Liver (tissue), 9 donors: Measurements from ENCODE around the gene CLIC1. TPM values are rescaled to one million over a fixed set of nuclear protein-coding genes. Genes with fewer than 3 reads are reported as not detected.

Experiments
- DNase-seq: peaks from one replicate; pipeline ENCODE4 v3.0.0-alpha.2; 2017; ENCODE audit warnings: low spot score
- H3K27ac ChIP-seq, 2 donors: one replicate each; pipeline ENCODE4 v1.7.0; 2013; ENCODE audit warnings: inconsistent platforms in 2 of 2, low read length in 2 of 2, control low read depth in 1 of 2, low read depth in 1 of 2, mild to moderate bottlenecking in 1 of 2
- H3K27me3 ChIP-seq, 4 donors: one replicate each; pipeline versions ENCODE4 v1.6.1 to v1.7.0; 2013; ENCODE audit warnings: low read length in 3 of 4, inconsistent platforms in 1 of 4, mild to moderate bottlenecking in 1 of 4, moderate library complexity in 1 of 4; ENCODE audit not compliant: control insufficient read depth in 4 of 4, insufficient read depth in 4 of 4
- H3K36me3 ChIP-seq, 4 donors: one replicate each; pipeline versions ENCODE4 v1.6.1 to v1.7.0; 2013; ENCODE audit warnings: low read length in 3 of 4, mild to moderate bottlenecking in 3 of 4, low read depth in 1 of 4, moderate library complexity in 1 of 4; ENCODE audit not compliant: control insufficient read depth in 4 of 4, insufficient read depth in 3 of 4
- H3K4me1 ChIP-seq, 4 donors: one replicate each; pipeline versions ENCODE4 v1.6.1 to v1.7.0; 2013; ENCODE audit warnings: low read length in 3 of 4, mild to moderate bottlenecking in 3 of 4, moderate library complexity in 1 of 4; ENCODE audit not compliant: control insufficient read depth in 4 of 4, insufficient read depth in 4 of 4
- H3K4me3 ChIP-seq, 3 donors: one replicate each; pipeline versions ENCODE4 v1.6.1 to v1.7.0; 2013; ENCODE audit warnings: low read length in 3 of 3, control low read depth in 1 of 3, low read depth in 1 of 3, mild to moderate bottlenecking in 1 of 3
- H3K9ac ChIP-seq, 2 donors: one replicate each; pipeline ENCODE4 v1.7.0; 2013; ENCODE audit warnings: low read length in 2 of 2, mild to moderate bottlenecking in 2 of 2, moderate library complexity in 2 of 2, control low read depth in 1 of 2, low read depth in 1 of 2
- H3K9me3 ChIP-seq, 4 donors: one replicate each; pipeline versions ENCODE4 v1.6.1 to v1.7.0; 2013; ENCODE audit warnings: low read length in 3 of 4; ENCODE audit not compliant: control insufficient read depth in 4 of 4
- ATF3 ChIP-seq: IDR thresholded peaks from 2 replicates; pipeline ENCODE4 v1.6.1; 2016; ENCODE audit warnings: antibody characterized with exemption
- CTCF ChIP-seq: fragments of 150-350 bp; IDR thresholded peaks from 2 replicates; pipeline ENCODE4 v1.5.1; 2017; ENCODE audit warnings: improper control_type of control experiment, low read depth, low read length; ENCODE audit not compliant: missing input control
- EGR1 ChIP-seq, 2 donors: IDR thresholded peaks; 2 replicates each; pipeline ENCODE4 v1.6.1; 2016 to 2018; ENCODE audit warnings: antibody characterized with exemption in 2 of 2, low read depth in 2 of 2
- FOXA1 ChIP-seq: IDR thresholded peaks from 2 replicates; pipeline ENCODE4 v1.6.1; 2016; ENCODE audit warnings: antibody characterized with exemption
- FOXA2 ChIP-seq: IDR thresholded peaks from 2 replicates; pipeline ENCODE4 v1.6.1; 2016; ENCODE audit warnings: antibody characterized with exemption
- GABPA ChIP-seq, 2 donors: IDR thresholded peaks in 1 of 2; conservative IDR thresholded peaks in 1 of 2; 2 replicates each; pipeline ENCODE4 v1.6.1; 2016; ENCODE audit warnings: antibody characterized with exemption in 2 of 2, mild to moderate bottlenecking in 1 of 2, moderate library complexity in 1 of 2
- HNF4A ChIP-seq, 2 donors: conservative IDR thresholded peaks; 2 replicates each; pipeline ENCODE4 v1.6.1; 2016; ENCODE audit warnings: antibody characterized with exemption in 2 of 2, mild to moderate bottlenecking in 2 of 2
- HNF4G ChIP-seq: IDR thresholded peaks from 2 replicates; pipeline ENCODE4 v1.6.1; 2016; ENCODE audit warnings: antibody characterized with exemption
- JUND ChIP-seq, 2 donors: IDR thresholded peaks; 2 replicates each; pipeline ENCODE4 v1.6.1; 2016; ENCODE audit warnings: antibody characterized with exemption in 2 of 2
- MAX ChIP-seq: IDR thresholded peaks from 2 replicates; pipeline ENCODE4 v1.6.1; 2016; ENCODE audit warnings: antibody characterized with exemption
- NR2F2 ChIP-seq: IDR thresholded peaks from 2 replicates; pipeline ENCODE4 v1.6.1; 2016; ENCODE audit warnings: antibody characterized with exemption
- RAD21 ChIP-seq, 2 donors: IDR thresholded peaks; 2 replicates each; pipeline ENCODE4 v1.6.1; 2016; ENCODE audit warnings: antibody characterized with exemption in 2 of 2, mild to moderate bottlenecking in 2 of 2
- REST ChIP-seq: IDR thresholded peaks from 2 replicates; pipeline ENCODE4 v1.6.1; 2016; ENCODE audit warnings: antibody characterized with exemption, mild to moderate bottlenecking
- RXRA ChIP-seq, 2 donors: IDR thresholded peaks; 2 replicates each; pipeline ENCODE4 v1.6.1; 2017 to 2018; ENCODE audit warnings: antibody characterized with exemption in 2 of 2, mild to moderate bottlenecking in 1 of 2
- SP1 ChIP-seq: IDR thresholded peaks from 2 replicates; pipeline ENCODE4 v1.6.1; 2018; ENCODE audit warnings: antibody characterized with exemption, mild to moderate bottlenecking
- TAF1 ChIP-seq: conservative IDR thresholded peaks from 2 replicates; pipeline ENCODE4 v1.6.1; 2016; ENCODE audit warnings: antibody characterized with exemption, mild to moderate bottlenecking
- YY1 ChIP-seq: IDR thresholded peaks from 2 replicates; pipeline ENCODE4 v1.6.1; 2016; ENCODE audit warnings: antibody characterized with exemption, mild to moderate bottlenecking
- ZBTB33 ChIP-seq: IDR thresholded peaks from 2 replicates; pipeline ENCODE4 v1.6.1; 2016; ENCODE audit warnings: antibody characterized with exemption
- WGBS: extraction: QIAGEN DNeasy Blood & Tissue Kit; methylation state at CpG from one replicate; pipeline ENCODE4 v1.1.7; 2013; 5-methylcytosine and 5-hydroxymethylcytosine counted together
- polyA plus RNA-seq, 2 donors: library from polyadenylated mRNA; stranded (reverse) in 1 of 2; unstranded in 1 of 2; fragments of 200-250 nt in 1 of 2; fragments of >200 nt in 1 of 2; fragmentation: Nextera tagmentation in 1 of 2; extraction: Ambion mirVana in 1 of 2; gene quantifications; one replicate each; pipeline versions ENCODE4 v1.2.1 to v1.2.3, GENCODE V29; 2013 to 2015
- total RNA-seq, 2 donors: library from RNA; depleted of rRNA; stranded (reverse); fragments of >200 nt; gene quantifications; one replicate each; pipeline ENCODE4 v1.2.3, GENCODE V29; 2014
- donor health status: healthy.
- donor health status: healthy.
- donor health status: healthy.
- donor health status: healthy.
- donor health status: healthy.

Gene CLIC1
- total and polyA plus RNA-seq, 4 donors = 56.5 to 124 (median 64.5) TPM

- Histone ChIP-seq H3K27ac (no peak overlapping the region), H3K9ac (no peak overlapping the region), H3K9me3 (no peaks in the 10 kb centered on the region), H3K27me3 (no peaks in the 10 kb centered on the region), H3K36me3 (no peaks in the 10 kb centered on the region), H3K4me1 (no peaks in the 10 kb centered on the region), H3K4me3 (no peak overlapping the region)
- DNase-seq = no peak
- TF ChIP-seq ATF3 = no peak
- no peak for TF ChIP-seq GABPA (IDR thresholded peaks at IDR 0.05 in 1 of 2, conservative IDR thresholded peaks at IDR 0.05 in 1 of 2)
- TF ChIP-seq EGR1 (IDR thresholded peaks at IDR 0.05; ENCODE audit: low read depth in 2 of 2) = no peak
- TF ChIP-seq ZBTB33 = no peak
- no peak for TF ChIP-seq HNF4G
- no peak for TF ChIP-seq FOXA2
- TF ChIP-seq YY1 = no peak
- no peak for TF ChIP-seq FOXA1
- TF ChIP-seq TAF1 = no peak
- TF ChIP-seq NR2F2 = no peak
- no peak for TF ChIP-seq REST
- no peak for TF ChIP-seq RAD21 (IDR thresholded peaks at IDR 0.05)
- no peak for TF ChIP-seq SP1
- no peak for TF ChIP-seq MAX
- TF ChIP-seq JUND (IDR thresholded peaks at IDR 0.05) = no peak
- TF ChIP-seq RXRA (IDR thresholded peaks at IDR 0.05) = no peak
- TF ChIP-seq CTCF = no peak
- TF ChIP-seq HNF4A (conservative IDR thresholded peaks at IDR 0.05) = no peak
- WGBS = over 99% methylated on average over 2 of the region's 2 CpGs
Measured at GRCh38 chr6:31758281-31758680, 22.0 kb upstream of the CLIC1 start.
